ENCODE results near the gene PIK3AP1.
"Not testable (repeated sequence)": the region's sequence is repeated elsewhere in the genome, so short reads cannot be mapped to it uniquely, and the experiment has no call there.

The PIK3AP1 gene

GRCh38 chr10:96737307-96737902 is 17.1 kb upstream of the PIK3AP1 start:
- FAIRE-seq; DNase-seq (ENCODE audit: low spot score): not testable (repeated sequence)

- DNase-seq (ENCODE audit: low spot score) (no peak), FAIRE-seq (no peak)
These were observed 4.3 kb upstream of the PIK3AP1 start for GRCh38 chr10:96724621-96725020.

- FAIRE-seq (no peak), DNase-seq (ENCODE audit: low spot score) (no peak)
These were observed 876 bp upstream of the PIK3AP1 start for GRCh38 chr10:96721207-96721572.

- FAIRE-seq = no peak
- DNase-seq (ENCODE audit: low spot score) = peak; percentile 37
These were observed 378 bp downstream of the PIK3AP1 start for GRCh38 chr10:96719850-96720421.

GRCh38 chr10:96719200-96719599 is 1.1 kb downstream of the PIK3AP1 start:
- FAIRE-seq (no peak), DNase-seq (ENCODE audit: low spot score) (no peak)

- no peak for FAIRE-seq
- no peak for DNase-seq (ENCODE audit: low spot score)
These were observed 1.9 kb downstream of the PIK3AP1 start for GRCh38 chr10:96718304-96718990.

GRCh38 chr10:96716390-96716789 is 3.9 kb downstream of the PIK3AP1 start:
- no peak for DNase-seq (ENCODE audit: low spot score)
- no peak for FAIRE-seq

GRCh38 chr10:96714746-96715255 is 5.5 kb downstream of the PIK3AP1 start:
- DNase-seq (ENCODE audit: low spot score) = no peak
- no peak for FAIRE-seq

GRCh38 chr10:96714031-96714590 is 6.2 kb downstream of the PIK3AP1 start:
- no peak for DNase-seq (ENCODE audit: low spot score)
- no peak for FAIRE-seq

- DNase-seq (ENCODE audit: low spot score) (no peak), FAIRE-seq (no peak)
These were observed 7.5 kb downstream of the PIK3AP1 start for GRCh38 chr10:96712662-96713271.

- DNase-seq (ENCODE audit: low spot score) = no peak
These were observed 9.1 kb downstream of the PIK3AP1 start for GRCh38 chr10:96711048-96711728.

GRCh38 chr10:96709525-96709924 is 10.8 kb downstream of the PIK3AP1 start:
- DNase-seq (ENCODE audit: low spot score) (no peak), FAIRE-seq (no peak)

More at GRCh38 chr10:96711048-96711728, 9.1 kb downstream of the PIK3AP1 start:
- no peak for FAIRE-seq

- no peak for FAIRE-seq
- DNase-seq (ENCODE audit: low spot score) = no peak
These were observed 11.3 kb downstream of the PIK3AP1 start for GRCh38 chr10:96708996-96709395.

- DNase-seq (ENCODE audit: low spot score) = no peak
- FAIRE-seq = no peak
These were observed 11.9 kb downstream of the PIK3AP1 start for GRCh38 chr10:96708456-96708855.

GRCh38 chr10:96706331-96706853 is 13.9 kb downstream of the PIK3AP1 start:
- FAIRE-seq = no peak
- DNase-seq (ENCODE audit: low spot score) = no peak

GRCh38 chr10:96705134-96705533 is 15.2 kb downstream of the PIK3AP1 start:
- FAIRE-seq = no peak

GRCh38 chr10:96704563-96704962 is 15.8 kb downstream of the PIK3AP1 start:
- no peak for DNase-seq (ENCODE audit: low spot score)
- FAIRE-seq = no peak

More at GRCh38 chr10:96705134-96705533, 15.2 kb downstream of the PIK3AP1 start:
- DNase-seq (ENCODE audit: low spot score) = no peak

- FAIRE-seq (no peak), DNase-seq (ENCODE audit: low spot score) (no peak)
These were observed 17.0 kb downstream of the PIK3AP1 start for GRCh38 chr10:96703358-96703757.

GRCh38 chr10:96701265-96701664 is 19.0 kb downstream of the PIK3AP1 start:
- DNase-seq (ENCODE audit: low spot score) = no peak
- no peak for FAIRE-seq

GRCh38 chr10:96700374-96701099 is 19.8 kb downstream of the PIK3AP1 start:
- no peak for FAIRE-seq
- DNase-seq (ENCODE audit: low spot score) = no peak
